K562 (cell line): ENCODE measurements around the gene NLGN4X.

ENCODE experiments used
- CTCF ChIP-seq, 3 experiments: IDR thresholded peaks in 2 of 3; conservative IDR thresholded peaks in 1 of 3; 2 replicates each; pipeline ENCODE4 v1.5.1; 2011 to 2012; ENCODE audit warnings: low read length in 3 of 3, mild to moderate bottlenecking in 3 of 3, control low read depth in 2 of 3, improper control_type of control experiment in 1 of 3, inconsistent platforms in 1 of 3, low read depth in 1 of 3, mixed read lengths in 1 of 3, moderate library complexity in 1 of 3; ENCODE audit not compliant: insufficient read depth in 2 of 3
- EZH2 ChIP-seq: IDR thresholded peaks from 2 replicates; pipeline ENCODE4 v1.6.1; 2012; ENCODE audit warnings: low read depth, mild to moderate bottlenecking, inconsistent platforms, low read length, borderline replicate concordance
- GATAD2A ChIP-seq: fragments of 450-650 bp; IDR thresholded peaks from 2 replicates; pipeline ENCODE4 v1.6.1; 2017
- ILK ChIP-seq: fragments of 450-650 bp; IDR thresholded peaks from 2 replicates; pipeline ENCODE4 v1.6.1; 2016; ENCODE audit warnings: missing genetic modification characterization, low read depth, mild to moderate bottlenecking, missing compliant biosample characterization, moderate library complexity, borderline replicate concordance
- MBD1 ChIP-seq: fragments of 250-450 bp; sonication (Bioruptor Pico); IDR thresholded peaks from 2 replicates; pipeline ENCODE4 v1.8.0; 2022; ENCODE audit warnings: inconsistent platforms
- MYC ChIP-seq, 2 experiments: fragments of 250-450 bp in 1 of 2; sonication (Bioruptor Pico) in 1 of 2; IDR thresholded peaks; 2 replicates each; pipeline versions ENCODE4 v1.5.1 to v1.6.1; 2012 to 2021; ENCODE audit warnings: low read depth in 2 of 2, borderline replicate concordance in 1 of 2, improper control_type of control experiment in 1 of 2, low read length in 1 of 2, mild to moderate bottlenecking in 1 of 2, moderate library complexity in 1 of 2
- RBBP5 ChIP-seq: fragments of 200-600 bp; sonication (generic); IDR thresholded peaks from 2 replicates; pipeline ENCODE4 v1.6.1; 2012; ENCODE audit warnings: borderline replicate concordance, mild to moderate bottlenecking, low read length, control low read depth, inconsistent platforms; ENCODE audit not compliant: insufficient read depth, poor library complexity, severe bottlenecking
- SIX5 ChIP-seq, 2 experiments: IDR thresholded peaks; 2 replicates each; pipeline ENCODE4 v1.6.1; 2011; ENCODE audit warnings: low read length in 2 of 2, borderline replicate concordance in 1 of 2, low read depth in 1 of 2, mild to moderate bottlenecking in 1 of 2, moderate library complexity in 1 of 2; ENCODE audit not compliant: insufficient read depth in 1 of 2
- SNRNP70 ChIP-seq: fragments of 200-400 bp; formaldehyde crosslinking; optimal IDR thresholded peaks from 2 replicates; pipeline ENCODE3; 2017; ENCODE audit warnings: low read depth, low read length
- YY1 ChIP-seq, 3 experiments: IDR thresholded peaks; 2 replicates each; pipeline ENCODE4 v1.6.1; 2011; ENCODE audit warnings: low read length in 2 of 3, mild to moderate bottlenecking in 2 of 3, moderate library complexity in 2 of 3, borderline replicate concordance in 1 of 3, control low read depth in 1 of 3, low read depth in 1 of 3; ENCODE audit not compliant: insufficient read depth in 3 of 3, insufficient replicate concordance in 2 of 3, control insufficient read depth in 1 of 3, insufficient read length in 1 of 3; ENCODE audit errors: extremely low read depth in 1 of 3
- ZKSCAN8 ChIP-seq: fragments of 200-800 bp; sonication (Bioruptor generic); IDR thresholded peaks from 2 replicates; pipeline ENCODE4 v1.6.1; 2016; ENCODE audit warnings: missing genetic modification characterization, missing compliant biosample characterization
- ZNF764 ChIP-seq: fragments of 250-450 bp; sonication (Bioruptor Pico); IDR thresholded peaks from 2 replicates; pipeline ENCODE4 v1.4.0; 2020; ENCODE audit warnings: low read depth, mild to moderate bottlenecking, moderate library complexity

- no peak for TF ChIP-seq ZNF764 (CRISPR knock-in tag)
- no peak for TF ChIP-seq YY1 (IDR thresholded peaks at IDR 0.05; ENCODE audit: borderline replicate concordance in 1 of 3, control insufficient read depth in 1 of 3, extremely low read depth in 1 of 3, insufficient read depth in 3 of 3, insufficient read length in 1 of 3, insufficient replicate concordance in 2 of 3, low read depth in 1 of 3, low read length in 2 of 3)
- no peak for TF ChIP-seq CTCF (IDR thresholded peaks at IDR 0.05 in 2 of 3, conservative IDR thresholded peaks at IDR 0.05 in 1 of 3; ENCODE audit: insufficient read depth in 2 of 3, low read depth in 1 of 3, low read length in 3 of 3)
- TF ChIP-seq GATAD2A, result no peak
- no peak for TF ChIP-seq ZKSCAN8 (CRISPR knock-in tag)
- TF ChIP-seq SNRNP70, result no peak
- no peak for TF ChIP-seq EZH2
- TF ChIP-seq MYC (IDR thresholded peaks at IDR 0.05; ENCODE audit: low read depth, low read length), result no peak
- no peak for TF ChIP-seq MYC (CRISPR knock-in tag; IDR thresholded peaks at IDR 0.05; ENCODE audit: borderline replicate concordance, low read depth)
- no peak for TF ChIP-seq SIX5 (IDR thresholded peaks at IDR 0.05; ENCODE audit: borderline replicate concordance in 1 of 2, insufficient read depth in 1 of 2, low read depth in 1 of 2, low read length in 2 of 2)
- no peak for TF ChIP-seq ILK
- TF ChIP-seq RBBP5, result no peak
- no peak for TF ChIP-seq MBD1 (CRISPR knock-in tag)
These were observed 360.9 kb downstream of the NLGN4X start for GRCh38 chrX:5867778-5868177.
